Activated CD8-positive, alpha-beta T cell treated with anti-CD3 and anti-CD28 coated beads for 36 hours (primary cell): ENCODE measurements around the gene POLN. TPM values are rescaled to one million over a fixed set of nuclear protein-coding genes. Genes with fewer than 3 reads are reported as not detected.

Source experiments
- ATAC-seq: fragments of 200-7000 bp; cut with Tn5 transposase; one replicate; pipeline ENCODE4 v1.10.0; 2021; ENCODE audit warnings: mild to moderate bottlenecking, moderate library complexity
- CTCF ChIA-PET: fragments of 350-600 bp; sonication (Branson Sonifier 250); formaldehyde crosslinking; loops from one replicate; lab custom pipeline; 2021; ENCODE audit warnings: antibody characterized with exemption; lab: Charles Lee
- POLR2A ChIA-PET: fragments of 350-600 bp; sonication (Branson Sonifier 250); formaldehyde crosslinking; loops from one replicate; lab custom pipeline; 2021; ENCODE audit warnings: antibody characterized with exemption; lab: Charles Lee
- DNase-seq: peaks from one replicate; pipeline ENCODE4 v3.0.0-alpha.2; 2020
- H3K27ac Mint-ChIP-seq: one replicate; pipeline ENCODE4 v1.8.0; 2021; ENCODE audit warnings: mild to moderate bottlenecking, mixed read lengths
- H3K27me3 Mint-ChIP-seq: one replicate; pipeline ENCODE4 v1.8.0; 2021; ENCODE audit warnings: mixed read lengths
- H3K36me3 Mint-ChIP-seq: one replicate; pipeline ENCODE4 v1.8.0; 2021; ENCODE audit warnings: low read depth, mixed read lengths
- H3K4me1 Mint-ChIP-seq: one replicate; pipeline ENCODE4 v1.8.0; 2021; ENCODE audit warnings: low read depth, mixed read lengths
- H3K4me3 Mint-ChIP-seq: one replicate; pipeline ENCODE4 v1.8.0; 2021; ENCODE audit warnings: mild to moderate bottlenecking, moderate library complexity, mixed read lengths
- H3K9me3 Mint-ChIP-seq: one replicate; pipeline ENCODE4 v1.8.0; 2021; ENCODE audit warnings: mixed read lengths
- intact Hi-C: fragments of 100-400 bp; cut with micrococcal nuclease; formaldehyde crosslinking; loops from one replicate; pipeline ENCODE4 v1.10.0; 2022
- total RNA-seq, 2 experiments: library from RNA; stranded (reverse); gene quantifications; one replicate each; pipeline ENCODE4 v1.2.3, GENCODE V29; 2021
- TF ChIP-seq, protein P1 (sequence below): fragments of 200-600 bp; IDR thresholded peaks from one replicate; pipeline ENCODE4 v1.8.0; 2022; ENCODE audit warnings: antibody characterized with exemption, mild to moderate bottlenecking

POLN gene
- total RNA-seq, 2 experiments from 2014 or later: 2.1 to 2.9 TPM

DNA sequence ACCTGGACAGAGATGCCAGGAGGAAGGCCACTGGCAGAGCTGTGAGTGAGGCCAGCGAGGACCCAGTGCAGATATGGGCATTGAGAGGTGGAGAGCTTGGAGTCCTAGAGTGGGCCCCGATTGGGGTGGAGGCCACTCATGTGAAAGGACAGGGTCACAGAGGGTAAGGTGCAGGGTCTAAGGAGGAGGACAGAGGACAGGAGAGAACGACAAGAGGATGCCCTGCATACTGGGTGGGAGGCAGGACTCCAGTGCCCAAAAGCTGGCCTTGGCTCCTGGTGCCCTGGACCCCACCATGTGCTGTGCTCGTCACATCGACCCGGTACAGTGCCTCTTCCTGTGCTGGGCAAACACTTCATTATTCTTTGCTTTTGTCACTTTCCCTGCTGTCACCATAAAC is 116.1 kb downstream of the POLN start:
- DNase-seq (no peak), ATAC-seq (no peak)
- Mint-ChIP-seq H3K27me3 (no peaks in the 10 kb centered on the region), H3K4me3 (no peak overlapping the region), H3K27ac (no peak overlapping the region), H3K4me1 (no peaks in the 10 kb centered on the region), H3K9me3 (no peaks in the 10 kb centered on the region), H3K36me3 (no peaks in the 10 kb centered on the region)
- intact Hi-C loops: no loop called here
- TF ChIP-seq, protein P1, sequence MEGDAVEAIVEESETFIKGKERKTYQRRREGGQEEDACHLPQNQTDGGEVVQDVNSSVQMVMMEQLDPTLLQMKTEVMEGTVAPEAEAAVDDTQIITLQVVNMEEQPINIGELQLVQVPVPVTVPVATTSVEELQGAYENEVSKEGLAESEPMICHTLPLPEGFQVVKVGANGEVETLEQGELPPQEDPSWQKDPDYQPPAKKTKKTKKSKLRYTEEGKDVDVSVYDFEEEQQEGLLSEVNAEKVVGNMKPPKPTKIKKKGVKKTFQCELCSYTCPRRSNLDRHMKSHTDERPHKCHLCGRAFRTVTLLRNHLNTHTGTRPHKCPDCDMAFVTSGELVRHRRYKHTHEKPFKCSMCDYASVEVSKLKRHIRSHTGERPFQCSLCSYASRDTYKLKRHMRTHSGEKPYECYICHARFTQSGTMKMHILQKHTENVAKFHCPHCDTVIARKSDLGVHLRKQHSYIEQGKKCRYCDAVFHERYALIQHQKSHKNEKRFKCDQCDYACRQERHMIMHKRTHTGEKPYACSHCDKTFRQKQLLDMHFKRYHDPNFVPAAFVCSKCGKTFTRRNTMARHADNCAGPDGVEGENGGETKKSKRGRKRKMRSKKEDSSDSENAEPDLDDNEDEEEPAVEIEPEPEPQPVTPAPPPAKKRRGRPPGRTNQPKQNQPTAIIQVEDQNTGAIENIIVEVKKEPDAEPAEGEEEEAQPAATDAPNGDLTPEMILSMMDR: no peak
- CTCF ChIA-PET: no interaction called here
- POLR2A ChIA-PET: no interaction called here

- ATAC-seq (no peak), DNase-seq (no peak)
- CTCF ChIA-PET: no interaction called here
- Mint-ChIP-seq H3K27ac (no peak overlapping the region), H3K4me3 (no peak overlapping the region), H3K27me3 (no peaks in the 10 kb centered on the region), H3K9me3 (no peaks in the 10 kb centered on the region), H3K4me1 (no peaks in the 10 kb centered on the region), H3K36me3 (no peaks in the 10 kb centered on the region)
- intact Hi-C loops: no loop called here
- POLR2A ChIA-PET: interaction anchor here (1.5 kb wide), 1 partner anchor 17 kb away, joined by 3 read pairs; no protein-coding TSS in a partner anchor
- TF ChIP-seq, protein P1: no peak
These were observed 116.9 kb downstream of the POLN start for GRCh38 chr4:2125023-2125422.

DNA sequence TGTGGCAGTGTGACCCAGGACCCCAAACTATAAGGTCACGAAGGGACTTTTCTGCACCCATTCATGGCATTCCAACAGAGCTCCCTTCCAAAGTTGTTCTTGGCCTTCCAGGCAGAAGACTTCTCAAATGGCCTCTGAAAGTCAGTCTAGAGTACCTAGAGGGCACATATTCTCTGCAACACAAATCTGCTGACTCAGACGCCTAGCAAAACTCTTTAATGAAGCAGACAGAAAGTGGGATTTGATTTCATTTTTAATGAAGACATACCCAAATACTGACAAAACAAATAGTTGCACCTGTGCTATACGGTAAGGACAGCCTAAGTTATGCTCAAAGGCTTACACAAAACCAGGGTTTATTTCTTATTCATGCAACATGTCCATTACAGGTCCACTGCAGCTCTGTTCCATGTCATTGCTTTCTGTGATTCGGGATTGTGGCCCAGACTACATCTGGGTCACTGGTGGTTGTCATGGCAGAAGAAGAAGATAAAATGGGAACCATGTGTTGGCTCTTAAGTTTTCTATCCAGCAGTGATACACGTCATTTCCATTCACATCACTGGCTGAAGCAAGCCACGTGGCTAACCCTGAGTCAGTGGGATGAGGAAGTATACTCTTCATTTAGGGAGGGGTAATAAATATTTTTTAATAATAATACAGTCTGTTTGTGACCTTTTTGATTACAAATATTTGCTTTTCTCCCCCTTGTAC is 125.1 kb downstream of the POLN start:
- Mint-ChIP-seq H3K27ac (no peak overlapping the region), H3K4me3 (no peak overlapping the region), H3K36me3 (no peaks in the 10 kb centered on the region), H3K9me3 (no peaks in the 10 kb centered on the region), H3K27me3 (no peaks in the 10 kb centered on the region), H3K4me1 (no peaks in the 10 kb centered on the region)
- POLR2A ChIA-PET: no interaction called here
- CTCF ChIA-PET: interaction anchor here (1.0 kb wide), 1 partner anchor 9 kb away, joined by 3 read pairs; no protein-coding TSS in a partner anchor
- intact Hi-C loops: no loop called here
- TF ChIP-seq, protein P1: no peak
- DNase-seq (no peak), ATAC-seq (no peak)

DNA sequence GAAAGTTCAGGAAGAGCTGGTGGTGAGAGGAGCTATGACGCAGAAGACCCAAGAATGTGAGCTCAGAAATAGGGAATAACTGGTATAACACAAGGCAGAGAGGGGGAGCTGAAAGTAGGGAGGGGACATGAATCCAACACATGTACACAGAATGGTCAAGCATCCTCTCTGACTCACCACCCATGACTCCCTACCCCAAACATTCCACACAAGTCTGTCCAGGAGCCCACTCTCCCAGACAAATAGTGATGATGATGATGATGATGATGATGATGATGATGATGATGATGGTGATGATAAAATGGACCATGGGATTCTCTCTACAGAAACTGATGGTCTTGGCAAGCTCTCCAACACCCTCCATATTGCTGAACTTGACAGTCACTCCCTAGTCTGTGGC is 136.4 kb downstream of the POLN start:
- TF ChIP-seq, protein P1: no peak
- Mint-ChIP-seq H3K27ac (no peak overlapping the region), H3K4me3 (no peak overlapping the region), H3K9me3 (peaks cover 19% of the 10 kb centered on the region), H3K4me1 (peaks cover 9% of the 10 kb centered on the region), H3K27me3 (peaks cover 5% of the 10 kb centered on the region), H3K36me3 (peaks cover 2% of the 10 kb centered on the region)
- CTCF ChIA-PET: no interaction called here
- POLR2A ChIA-PET: no interaction called here
- intact Hi-C loops: no loop called here
- DNase-seq (no peak), ATAC-seq (no peak)

DNA sequence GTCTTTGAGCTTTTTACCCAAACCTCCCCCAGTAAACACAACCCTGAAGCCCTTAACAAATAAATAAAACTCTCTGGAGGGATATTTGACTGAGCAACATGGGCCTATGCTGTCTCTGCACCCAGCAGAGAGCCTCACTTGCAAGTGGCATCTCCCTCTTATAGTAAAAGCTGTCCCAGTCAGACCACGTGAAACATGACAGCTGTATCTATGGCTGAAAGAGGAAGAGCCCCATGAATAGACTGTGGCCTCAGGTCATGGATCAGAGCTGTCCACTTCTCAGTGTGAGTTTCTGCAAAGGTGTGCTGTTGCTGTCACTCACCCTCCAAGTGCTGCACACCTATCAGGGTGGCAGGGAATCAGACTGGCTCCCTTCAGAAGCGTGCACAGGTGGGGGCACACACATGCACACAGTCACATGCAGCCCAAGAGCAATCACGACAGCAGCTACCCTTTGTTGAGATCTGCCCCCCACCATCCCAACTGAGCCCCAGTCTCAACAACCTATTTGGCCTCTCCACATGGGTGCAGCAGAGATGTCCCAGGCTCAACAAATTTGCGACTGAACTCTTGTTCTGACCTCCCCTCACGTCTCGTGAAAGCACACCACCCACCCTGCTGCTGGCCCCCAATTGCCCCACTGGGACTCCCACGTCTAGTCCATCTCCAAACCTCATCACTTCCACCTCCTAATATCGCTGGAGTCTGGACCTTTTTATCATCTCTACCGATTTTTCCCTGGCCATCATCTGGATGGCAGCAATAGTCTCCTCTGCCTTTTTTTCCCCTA is 137.2 kb downstream of the POLN start:
- POLR2A ChIA-PET: no interaction called here
- intact Hi-C loops: no loop called here
- TF ChIP-seq, protein P1: no peak
- peaks cover 9% of the 10 kb centered on the region for H3K4me1 Mint-ChIP-seq
- ATAC-seq (no peak), DNase-seq (no peak)
- CTCF ChIA-PET: no interaction called here
- H3K36me3 Mint-ChIP-seq: peaks cover 2% of the 10 kb centered on the region
- H3K27ac Mint-ChIP-seq: no peak overlapping the region
- H3K9me3 Mint-ChIP-seq: peaks cover 19% of the 10 kb centered on the region
- no peak overlapping the region for H3K4me3 Mint-ChIP-seq
- peaks cover 1% of the 10 kb centered on the region for H3K27me3 Mint-ChIP-seq
